ENCODE data around the gene PRDM16.

DNA sequence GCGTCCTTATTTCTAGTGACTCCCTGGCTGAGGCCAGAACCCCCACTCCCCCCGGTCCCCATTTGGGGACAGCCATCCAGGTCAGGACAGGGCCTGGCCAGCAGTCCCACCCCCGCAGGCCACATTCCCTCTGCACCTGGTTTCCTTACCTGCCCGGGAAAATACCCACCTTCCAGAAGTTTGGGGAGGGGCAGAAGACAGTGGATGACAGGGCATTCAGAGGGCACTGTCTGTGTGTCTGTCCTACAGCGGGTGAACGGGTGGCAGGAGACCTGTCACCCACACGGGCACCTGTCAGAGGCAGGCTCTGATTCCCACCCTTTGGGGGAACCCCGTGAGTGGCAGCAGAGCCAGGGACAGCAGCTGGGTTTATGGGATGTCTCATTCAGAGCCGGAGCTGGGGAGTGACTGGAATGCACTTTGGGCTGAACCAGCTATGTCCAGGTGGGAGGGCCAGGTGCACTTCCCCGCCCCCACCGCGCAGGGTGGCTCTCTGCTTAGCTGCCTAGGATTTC, 387.5 kb downstream of the PRDM16 start:
- no peak for TF ChIP-seq CEBPB (IDR thresholded peaks at IDR 0.05; ENCODE audit: low read depth, low read length)
- no peak for TF ChIP-seq BHLHE40 (IDR thresholded peaks at IDR 0.05; ENCODE audit: low read depth, low read length)
- TF ChIP-seq CTCF (conservative IDR thresholded peaks at IDR 0.05; ENCODE audit: low read depth, low read length): no peak
- TF ChIP-seq, protein P1, sequence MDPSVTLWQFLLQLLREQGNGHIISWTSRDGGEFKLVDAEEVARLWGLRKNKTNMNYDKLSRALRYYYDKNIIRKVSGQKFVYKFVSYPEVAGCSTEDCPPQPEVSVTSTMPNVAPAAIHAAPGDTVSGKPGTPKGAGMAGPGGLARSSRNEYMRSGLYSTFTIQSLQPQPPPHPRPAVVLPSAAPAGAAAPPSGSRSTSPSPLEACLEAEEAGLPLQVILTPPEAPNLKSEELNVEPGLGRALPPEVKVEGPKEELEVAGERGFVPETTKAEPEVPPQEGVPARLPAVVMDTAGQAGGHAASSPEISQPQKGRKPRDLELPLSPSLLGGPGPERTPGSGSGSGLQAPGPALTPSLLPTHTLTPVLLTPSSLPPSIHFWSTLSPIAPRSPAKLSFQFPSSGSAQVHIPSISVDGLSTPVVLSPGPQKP (IDR thresholded peaks at IDR 0.05; ENCODE audit: borderline replicate concordance, low read depth, low read length): no peak
